WTC11 (cell line): ENCODE measurements around the gene SORT1.

Experiments used
- ESRRA ChIP-seq: sonication (generic); formaldehyde crosslinking; IDR thresholded peaks from 2 replicates; pipeline ENCODE4 v1.8.1; 2022; ENCODE audit warnings: mild to moderate bottlenecking, missing genetic modification reagents, borderline replicate concordance
- TEAD4 ChIP-seq: sonication (generic); formaldehyde crosslinking; IDR thresholded peaks from 2 replicates; pipeline ENCODE4 v1.8.0; 2022; ENCODE audit warnings: mild to moderate bottlenecking, missing genetic modification reagents
- ZBTB21 ChIP-seq: sonication (generic); formaldehyde crosslinking; IDR thresholded peaks from 2 replicates; pipeline ENCODE4 v1.8.1; 2023; ENCODE audit warnings: mild to moderate bottlenecking, missing genetic modification reagents, borderline replicate concordance
- TF ChIP-seq, protein P1 (sequence below): fragments of 200-600 bp; IDR thresholded peaks from 2 replicates; pipeline ENCODE4 v1.8.0; 2022; ENCODE audit warnings: antibody characterized with exemption
- TF ChIP-seq, protein P2 (sequence below): sonication (generic); formaldehyde crosslinking; IDR thresholded peaks from 2 replicates; pipeline ENCODE4 v1.8.1; 2022; ENCODE audit warnings: low read depth, mild to moderate bottlenecking, moderate library complexity, missing genetic modification reagents, borderline replicate concordance

DNA sequence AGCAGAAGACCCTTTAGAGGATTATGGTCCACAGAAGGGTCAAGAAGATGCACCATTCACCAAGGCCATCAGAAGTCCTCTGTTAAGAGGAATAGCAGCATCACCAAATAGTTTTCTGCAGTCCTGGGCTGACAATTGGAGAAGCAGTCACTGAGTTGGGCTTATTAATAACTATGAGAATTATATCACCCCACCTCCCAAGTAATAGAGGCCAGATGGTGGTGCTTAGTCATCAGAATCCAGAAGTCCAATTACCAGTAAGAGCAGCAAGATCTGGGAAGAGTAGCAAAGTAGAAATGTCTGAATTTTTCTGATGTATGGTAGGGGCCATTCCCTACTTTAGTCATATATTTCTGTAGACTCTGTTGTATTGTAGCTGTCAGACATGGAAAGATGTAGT, 34.6 kb upstream of the SORT1 start:
- no peak for TF ChIP-seq ZBTB21 (CRISPR knock-in tag)
- TF ChIP-seq, protein P1, sequence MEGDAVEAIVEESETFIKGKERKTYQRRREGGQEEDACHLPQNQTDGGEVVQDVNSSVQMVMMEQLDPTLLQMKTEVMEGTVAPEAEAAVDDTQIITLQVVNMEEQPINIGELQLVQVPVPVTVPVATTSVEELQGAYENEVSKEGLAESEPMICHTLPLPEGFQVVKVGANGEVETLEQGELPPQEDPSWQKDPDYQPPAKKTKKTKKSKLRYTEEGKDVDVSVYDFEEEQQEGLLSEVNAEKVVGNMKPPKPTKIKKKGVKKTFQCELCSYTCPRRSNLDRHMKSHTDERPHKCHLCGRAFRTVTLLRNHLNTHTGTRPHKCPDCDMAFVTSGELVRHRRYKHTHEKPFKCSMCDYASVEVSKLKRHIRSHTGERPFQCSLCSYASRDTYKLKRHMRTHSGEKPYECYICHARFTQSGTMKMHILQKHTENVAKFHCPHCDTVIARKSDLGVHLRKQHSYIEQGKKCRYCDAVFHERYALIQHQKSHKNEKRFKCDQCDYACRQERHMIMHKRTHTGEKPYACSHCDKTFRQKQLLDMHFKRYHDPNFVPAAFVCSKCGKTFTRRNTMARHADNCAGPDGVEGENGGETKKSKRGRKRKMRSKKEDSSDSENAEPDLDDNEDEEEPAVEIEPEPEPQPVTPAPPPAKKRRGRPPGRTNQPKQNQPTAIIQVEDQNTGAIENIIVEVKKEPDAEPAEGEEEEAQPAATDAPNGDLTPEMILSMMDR: no peak
- TF ChIP-seq, protein P2, sequence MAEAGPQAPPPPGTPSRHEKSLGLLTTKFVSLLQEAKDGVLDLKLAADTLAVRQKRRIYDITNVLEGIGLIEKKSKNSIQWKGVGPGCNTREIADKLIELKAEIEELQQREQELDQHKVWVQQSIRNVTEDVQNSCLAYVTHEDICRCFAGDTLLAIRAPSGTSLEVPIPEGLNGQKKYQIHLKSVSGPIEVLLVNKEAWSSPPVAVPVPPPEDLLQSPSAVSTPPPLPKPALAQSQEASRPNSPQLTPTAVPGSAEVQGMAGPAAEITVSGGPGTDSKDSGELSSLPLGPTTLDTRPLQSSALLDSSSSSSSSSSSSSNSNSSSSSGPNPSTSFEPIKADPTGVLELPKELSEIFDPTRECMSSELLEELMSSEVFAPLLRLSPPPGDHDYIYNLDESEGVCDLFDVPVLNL (CRISPR knock-in tag): no peak
- no peak for TF ChIP-seq TEAD4 (CRISPR knock-in tag)
- no peak for TF ChIP-seq ESRRA (CRISPR knock-in tag)
